GM12891 (cell line): ENCODE measurements around the gene BID.
A peak's percentile ranks its signal among the peaks of the same experiment; 100 is the strongest.
"Not testable (repeated sequence)": the region's sequence is repeated elsewhere in the genome, so short reads cannot be mapped to it uniquely, and the experiment has no call there.

Experiments used
- DNase-seq: peaks from one replicate; pipeline ENCODE4 v3.0.0; 2011; ENCODE audit warnings: low spot score; ENCODE audit not compliant: insufficient read length
- FAIRE-seq: peaks from 2 replicates; lab custom pipeline; 2011; peaks lifted over from hg19 to GRCh38; lab: Jason Lieb, UNC
- PAX5 ChIP-seq: IDR thresholded peaks from 2 replicates; pipeline ENCODE4 v1.6.1; 2011; ENCODE audit warnings: low read length, moderate library complexity, mild to moderate bottlenecking; ENCODE audit not compliant: insufficient read depth, severe bottlenecking
- POLR2A ChIP-seq: IDR thresholded peaks from 2 replicates; pipeline ENCODE4 v1.6.1; 2011; ENCODE audit warnings: low read depth, low read length, control low read depth
- POLR2AphosphoS5 ChIP-seq: IDR thresholded peaks from 2 replicates; pipeline ENCODE4 v1.6.1; 2011; ENCODE audit warnings: low read depth, low read length, control low read depth
- POU2F2 ChIP-seq: IDR thresholded peaks from 2 replicates; pipeline ENCODE4 v1.6.1; 2011; ENCODE audit warnings: low read depth, mild to moderate bottlenecking, control low read depth, low read length, moderate library complexity
- SPI1 ChIP-seq: IDR thresholded peaks from 2 replicates; pipeline ENCODE4 v1.6.1; 2011; ENCODE audit warnings: low read depth, low read length, control low read depth
- TAF1 ChIP-seq: IDR thresholded peaks from 2 replicates; pipeline ENCODE4 v1.6.1; 2011; ENCODE audit warnings: low read depth, low read length, control low read depth

BID gene

DNA sequence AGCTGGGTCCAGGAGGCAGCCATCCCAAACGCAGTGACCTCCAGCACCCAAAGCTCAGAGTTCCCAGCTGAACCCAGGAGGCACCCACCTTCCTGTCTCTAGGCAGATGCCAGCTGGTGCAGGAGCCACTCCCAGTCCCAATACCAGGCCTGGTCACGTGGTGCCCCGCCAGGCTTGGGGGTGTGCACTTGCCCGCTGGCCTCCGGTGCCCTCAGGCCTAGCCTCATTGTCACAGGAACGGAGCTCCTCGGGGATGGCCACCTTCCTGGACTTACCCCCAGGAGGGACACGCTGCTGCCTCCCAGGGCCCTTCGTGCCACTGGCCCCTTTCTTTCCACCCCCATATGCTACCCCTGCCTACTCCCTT is 4.6 kb downstream of the BID start:
- FAIRE-seq = no peak
- no peak for DNase-seq
- TF ChIP-seq POU2F2 (no peak), POLR2AphosphoS5 (no peak), SPI1 (no peak), PAX5 (no peak), POLR2A (no peak), TAF1 (no peak)

DNA sequence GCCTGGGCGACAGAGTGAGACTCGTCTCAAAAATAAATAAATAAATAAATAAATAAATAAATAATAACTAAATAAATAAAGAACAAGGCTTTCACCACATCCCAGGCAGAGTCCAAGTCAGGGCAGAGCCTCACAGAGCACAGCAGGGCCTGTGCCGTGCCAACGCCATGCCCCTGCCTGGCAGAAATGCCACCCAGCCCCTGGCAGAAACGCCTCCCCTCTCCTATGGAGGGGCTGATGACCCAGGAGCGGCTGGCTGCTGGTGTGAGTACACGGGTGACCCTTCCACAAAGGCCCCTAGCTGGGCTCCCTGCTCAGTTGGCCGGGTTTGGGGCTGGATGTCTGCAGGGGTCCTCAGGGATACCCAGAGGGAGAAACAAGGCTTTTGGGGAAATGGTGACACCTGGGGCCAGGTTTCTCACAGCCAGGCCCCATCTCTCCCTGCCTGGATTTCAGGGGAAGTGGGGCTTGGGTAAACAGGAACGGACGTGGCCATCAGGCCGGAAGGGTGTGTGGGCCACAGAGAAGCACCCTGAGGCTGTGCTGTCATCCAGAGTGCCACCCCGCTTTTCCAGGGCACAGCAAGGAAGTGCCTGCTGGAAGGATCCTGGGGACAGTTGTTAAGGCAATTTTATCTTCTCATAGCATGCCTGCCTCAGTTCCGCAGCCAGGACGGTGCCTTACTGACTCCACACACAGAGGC is 5.1 kb downstream of the BID start:
- TF ChIP-seq POLR2AphosphoS5 = no peak
- TF ChIP-seq POU2F2 = no peak
- TF ChIP-seq PAX5 = no peak
- TF ChIP-seq TAF1 = no peak
- no peak for TF ChIP-seq POLR2A
- no peak for DNase-seq
- no peak for FAIRE-seq

DNA sequence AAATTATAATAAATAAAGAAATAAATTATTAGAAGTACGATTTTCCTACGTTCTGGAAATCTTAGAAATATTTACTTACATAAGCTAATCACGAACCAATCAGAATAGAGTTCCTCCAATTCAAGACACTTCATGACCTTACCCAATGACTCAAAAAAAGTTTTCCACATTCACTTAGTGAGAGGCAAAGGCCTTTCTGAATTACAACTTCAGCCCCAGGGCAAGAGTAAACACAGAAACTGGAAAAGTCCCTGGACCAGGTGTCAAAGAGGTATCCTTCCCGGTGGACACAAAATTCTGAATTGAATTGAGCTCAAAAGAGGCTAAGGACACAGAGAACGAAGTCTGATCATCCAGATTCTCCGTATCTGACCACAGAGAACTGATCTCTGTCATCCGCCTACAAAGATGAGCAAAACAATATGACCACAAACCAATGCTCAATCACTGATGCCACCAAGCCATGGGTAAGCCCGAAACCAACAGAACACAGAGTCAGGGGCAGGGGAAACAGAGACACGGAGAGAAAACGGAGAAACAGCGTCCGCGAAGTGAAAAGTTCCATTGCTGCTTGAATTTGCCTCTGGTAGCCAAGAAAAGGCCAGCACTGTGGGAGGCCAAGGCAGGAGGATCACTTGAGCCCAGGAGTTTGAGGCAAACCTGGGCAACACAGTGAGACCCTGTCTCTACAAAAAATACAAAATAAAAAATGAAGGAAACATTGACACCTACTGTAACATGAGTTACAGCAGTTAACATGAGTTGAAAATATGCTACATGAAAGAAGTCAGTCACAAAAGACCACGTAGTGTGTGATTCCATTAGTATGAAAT is 6.8 kb downstream of the BID start:
- no peak for TF ChIP-seq TAF1
- peak; percentile 56; the same call in 1 of the 2 replicates for TF ChIP-seq POU2F2
- FAIRE-seq (peak; percentile 90), DNase-seq (no peak)

DNA sequence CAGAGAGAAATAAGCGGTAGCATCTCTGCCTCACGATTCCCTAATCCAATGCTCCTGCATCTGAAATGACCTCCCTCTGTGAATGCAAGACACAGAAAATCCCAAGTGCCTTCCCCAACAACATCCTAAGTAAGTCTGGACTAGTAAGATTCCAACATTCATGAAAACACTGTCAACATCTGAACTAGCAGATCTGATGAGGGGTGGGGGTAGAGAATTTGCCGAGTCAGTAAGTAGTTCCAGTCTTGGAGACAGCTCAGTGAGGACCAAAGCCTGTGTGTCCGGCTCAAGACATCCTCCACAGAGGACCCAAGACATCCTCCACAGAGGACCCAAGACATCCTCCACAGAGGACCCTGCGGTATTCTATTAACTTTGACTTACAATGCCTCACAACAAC is 9.4 kb downstream of the BID start:
- FAIRE-seq = peak; percentile 26
- DNase-seq = not testable (repeated sequence)

DNA sequence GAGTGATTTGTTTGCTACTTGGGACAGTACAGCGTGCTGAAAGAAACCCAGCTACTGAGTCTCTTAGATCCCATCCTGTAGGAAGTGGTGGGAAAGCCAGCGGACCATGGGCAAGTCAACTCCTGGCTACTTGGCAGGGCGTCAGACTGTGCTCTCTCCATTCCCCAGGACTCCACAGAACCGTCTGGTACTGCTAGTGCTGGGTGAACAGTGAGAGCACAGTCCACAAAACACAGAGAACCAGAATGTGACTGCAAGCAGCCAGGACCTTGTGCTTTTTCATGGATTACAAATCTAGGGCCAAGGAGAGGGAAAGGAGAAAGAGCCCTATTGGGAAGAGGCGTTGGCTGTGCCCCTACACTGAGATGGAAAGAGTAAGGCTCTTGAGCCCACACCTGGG is 10.2 kb downstream of the BID start:
- DNase-seq (no peak), FAIRE-seq (peak; percentile 57)
- no peak for TF ChIP-seq PAX5
- TF ChIP-seq SPI1 = no peak
- TF ChIP-seq POLR2AphosphoS5 = no peak
- no peak for TF ChIP-seq TAF1
- no peak for TF ChIP-seq POU2F2
- TF ChIP-seq POLR2A = no peak

DNA sequence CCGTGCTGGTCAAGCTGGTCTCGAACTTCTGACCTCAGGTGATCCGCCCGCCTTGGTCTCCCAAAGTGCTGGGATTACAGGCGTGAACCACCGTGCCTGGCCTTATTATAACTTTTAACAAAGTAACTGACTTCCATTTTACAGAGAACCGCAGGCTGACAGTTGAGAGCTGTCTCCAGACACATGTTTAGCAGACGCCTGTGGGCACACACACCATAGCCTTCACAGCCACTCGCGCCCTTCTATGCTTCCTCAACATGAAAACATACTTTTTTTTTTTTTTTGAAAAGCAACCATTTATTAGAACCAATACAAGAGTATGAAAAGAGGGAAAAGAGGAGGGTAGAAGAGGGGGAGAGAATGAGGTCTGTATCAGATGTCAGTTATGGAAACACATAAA is 10.8 kb downstream of the BID start:
- FAIRE-seq, DNase-seq: not testable (repeated sequence)

DNA sequence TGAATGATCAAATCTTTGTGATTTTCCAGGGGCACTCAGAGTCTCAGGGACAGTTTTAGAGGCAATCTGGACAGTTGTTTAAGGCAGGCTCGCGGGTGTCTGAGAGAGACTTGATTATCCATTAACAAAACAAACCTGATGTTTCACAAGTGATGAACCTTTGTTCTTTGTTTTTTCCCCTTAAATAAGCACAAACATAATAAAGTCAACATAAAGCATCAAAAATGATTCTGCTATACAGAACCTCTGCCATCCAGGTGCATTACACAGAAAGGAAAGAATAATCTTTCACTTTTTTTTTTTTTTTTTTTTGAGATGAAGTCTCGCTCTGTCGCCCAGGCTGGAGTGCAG is 13.2 kb downstream of the BID start:
- no peak for TF ChIP-seq POLR2AphosphoS5
- TF ChIP-seq POU2F2 = no peak
- TF ChIP-seq POLR2A = no peak
- no peak for TF ChIP-seq TAF1
- TF ChIP-seq PAX5 = no peak
- no peak for TF ChIP-seq SPI1
- no peak for FAIRE-seq
- no peak for DNase-seq

DNA sequence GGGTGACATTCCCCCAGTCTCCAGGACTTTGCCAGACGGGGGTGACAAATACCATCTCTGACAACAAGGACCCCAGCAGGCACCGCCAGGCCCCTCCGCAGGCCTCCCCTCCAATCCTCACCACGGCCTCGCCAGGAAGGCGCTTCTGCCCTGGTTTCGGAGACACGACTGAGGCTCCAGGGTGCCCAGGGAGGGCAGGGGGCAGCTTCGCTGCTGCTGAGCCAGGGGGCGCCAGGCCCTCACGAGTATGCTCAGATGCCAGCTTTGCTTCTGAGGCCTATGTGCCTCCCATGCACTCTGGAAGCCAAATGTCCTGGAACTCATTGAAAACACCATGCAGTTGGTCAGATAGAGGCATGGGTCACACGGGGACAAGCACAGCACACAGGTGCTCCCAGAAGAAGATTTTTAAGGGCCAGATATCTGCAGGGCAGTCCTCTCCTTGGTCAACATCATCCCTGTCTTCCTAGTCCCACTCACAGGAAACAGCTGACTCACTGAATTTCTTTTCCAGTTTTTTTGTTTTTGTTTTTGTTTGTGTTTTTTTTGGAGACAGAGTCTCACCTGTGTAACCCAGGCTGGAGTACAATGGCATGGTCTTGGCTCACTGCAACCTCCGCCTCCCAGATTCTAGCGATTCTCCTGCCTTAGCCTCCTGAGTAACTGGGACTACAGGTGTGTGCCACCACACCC is 19.9 kb downstream of the BID start:
- TF ChIP-seq POLR2AphosphoS5 = no peak
- no peak for TF ChIP-seq POU2F2
- no peak for TF ChIP-seq SPI1
- no peak for TF ChIP-seq TAF1
- no peak for TF ChIP-seq POLR2A
- no peak for TF ChIP-seq PAX5
- no peak for FAIRE-seq
- DNase-seq = no peak

DNA sequence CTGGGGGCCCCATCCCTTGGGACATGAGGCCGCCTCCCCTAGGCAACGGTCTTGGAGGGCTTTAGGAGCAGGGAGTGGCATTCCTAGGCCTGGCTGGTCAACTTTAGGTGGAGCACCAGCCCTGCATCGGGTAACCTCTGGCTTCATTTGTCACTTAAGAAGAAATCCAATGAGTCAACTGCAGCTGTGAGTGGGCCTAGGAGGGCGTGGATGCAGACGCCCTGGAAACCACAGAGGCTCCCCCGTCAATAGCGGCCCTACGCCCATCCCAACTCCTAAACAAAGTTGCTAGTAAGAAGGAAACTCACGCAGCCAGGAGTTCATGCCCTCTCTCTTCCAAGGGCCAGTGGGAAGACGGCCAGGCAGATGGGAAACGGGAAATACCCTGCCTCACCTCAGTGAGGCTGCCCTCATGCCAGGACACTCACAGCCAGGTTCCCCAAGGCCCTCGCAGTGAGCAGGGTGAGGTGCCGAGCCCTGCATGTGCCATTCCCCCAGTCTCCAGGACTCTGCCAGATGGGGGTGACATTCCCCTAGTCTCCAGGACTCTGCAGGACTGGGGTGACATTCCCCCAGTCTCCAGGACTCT is 20.8 kb downstream of the BID start:
- FAIRE-seq (no peak), DNase-seq (no peak)
- TF ChIP-seq PAX5 = no peak
- TF ChIP-seq POLR2A = no peak
- TF ChIP-seq POLR2AphosphoS5 = 0 out of 2 replicates have a peak, but pooled peaks have one; percentile 16
- TF ChIP-seq SPI1 = no peak

DNA sequence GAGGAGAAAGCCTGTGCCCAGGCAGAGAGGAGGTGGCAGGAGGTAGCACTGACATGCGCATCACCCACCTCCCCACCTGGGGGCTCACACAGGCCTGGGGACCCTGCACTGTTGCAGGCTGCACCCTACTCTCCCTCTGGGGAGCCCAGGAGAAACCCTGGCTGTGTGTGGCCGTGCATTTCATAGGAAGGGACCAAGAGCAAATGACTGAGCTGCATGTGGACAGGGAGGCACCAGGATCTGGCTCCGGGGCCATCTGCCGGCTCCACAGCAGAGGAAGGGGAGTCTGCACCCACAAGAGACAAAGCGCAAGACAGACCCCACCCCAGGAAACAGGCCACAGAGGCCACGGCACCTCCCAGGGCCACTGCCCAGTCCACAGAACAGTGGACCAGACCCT is 22.7 kb downstream of the BID start:
- no peak for DNase-seq
- no peak for FAIRE-seq
- TF ChIP-seq POLR2AphosphoS5 = peak; percentile 31; the same call in 1 of the 2 replicates
- no peak for TF ChIP-seq SPI1
